GM19193 (cell line): ENCODE data around the gene C17orf50.

Experiments used
- POLR2A ChIP-seq: IDR thresholded peaks from 4 replicates; pipeline ENCODE4 v1.6.1; 2011; ENCODE audit not compliant: insufficient read depth, insufficient read length; ENCODE audit errors: extremely low read depth

Gene C17orf50

DNA sequence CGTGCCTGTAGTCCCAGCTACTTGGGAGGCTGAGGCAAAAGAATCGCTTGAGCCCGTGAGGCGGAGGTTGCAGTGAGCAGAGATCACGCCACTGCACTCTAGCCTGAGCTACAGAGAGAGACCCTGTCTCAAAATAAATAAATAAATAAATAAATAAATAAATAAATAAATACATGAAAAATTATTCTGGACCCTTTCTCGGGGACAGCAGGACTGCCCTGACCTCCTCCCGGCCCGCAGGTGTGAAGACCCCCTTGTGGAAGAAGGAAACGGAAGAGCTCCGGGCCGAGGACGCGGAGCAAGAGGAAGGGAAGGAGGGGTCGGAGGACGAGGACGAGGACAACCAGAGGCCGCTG is 3.1 kb downstream of the C17orf50 start:
- no peak for TF ChIP-seq POLR2A

DNA sequence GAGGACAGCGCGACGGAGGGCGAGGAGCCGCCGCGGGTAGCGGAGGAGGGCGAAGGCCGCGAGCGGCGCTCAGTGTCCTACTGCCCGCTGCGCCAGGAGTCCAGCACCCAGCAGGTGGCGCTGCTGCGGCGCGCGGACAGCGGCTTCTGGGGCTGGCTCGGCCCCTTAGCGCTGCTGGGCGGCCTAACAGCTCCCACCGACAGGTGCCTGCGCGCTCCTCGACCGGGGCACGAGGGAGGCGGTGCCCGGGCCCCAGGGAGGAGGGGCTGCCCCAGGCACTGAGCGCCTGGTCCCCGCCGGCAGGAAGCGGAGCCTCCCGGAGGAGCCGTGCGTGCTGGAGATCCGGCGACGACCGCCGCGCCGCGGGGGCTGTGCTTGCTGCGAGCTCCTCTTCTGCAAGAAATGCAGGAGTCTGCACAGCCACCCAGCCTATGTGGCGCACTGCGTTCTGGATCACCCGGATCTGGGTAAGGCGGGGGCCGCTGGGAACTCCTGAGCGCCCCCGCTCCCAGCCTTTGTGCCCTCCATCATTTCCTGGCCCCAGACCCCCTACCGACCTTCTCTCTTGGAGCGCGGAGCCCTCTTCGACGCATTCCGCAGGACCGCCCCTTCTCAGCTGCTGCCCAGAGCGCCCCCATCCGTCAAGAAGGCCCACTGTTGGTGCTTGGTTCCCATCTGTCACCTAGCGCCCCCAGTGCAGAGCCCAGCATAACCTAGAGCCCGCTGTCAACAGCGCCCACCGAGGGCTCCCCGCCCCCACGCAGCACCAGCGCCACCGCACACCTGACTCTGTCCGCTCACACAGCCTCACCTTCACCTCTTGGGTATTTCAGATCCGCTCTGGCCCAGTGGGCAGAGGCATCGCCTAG is 3.7 kb downstream of the C17orf50 start:
- no peak for TF ChIP-seq POLR2A

DNA sequence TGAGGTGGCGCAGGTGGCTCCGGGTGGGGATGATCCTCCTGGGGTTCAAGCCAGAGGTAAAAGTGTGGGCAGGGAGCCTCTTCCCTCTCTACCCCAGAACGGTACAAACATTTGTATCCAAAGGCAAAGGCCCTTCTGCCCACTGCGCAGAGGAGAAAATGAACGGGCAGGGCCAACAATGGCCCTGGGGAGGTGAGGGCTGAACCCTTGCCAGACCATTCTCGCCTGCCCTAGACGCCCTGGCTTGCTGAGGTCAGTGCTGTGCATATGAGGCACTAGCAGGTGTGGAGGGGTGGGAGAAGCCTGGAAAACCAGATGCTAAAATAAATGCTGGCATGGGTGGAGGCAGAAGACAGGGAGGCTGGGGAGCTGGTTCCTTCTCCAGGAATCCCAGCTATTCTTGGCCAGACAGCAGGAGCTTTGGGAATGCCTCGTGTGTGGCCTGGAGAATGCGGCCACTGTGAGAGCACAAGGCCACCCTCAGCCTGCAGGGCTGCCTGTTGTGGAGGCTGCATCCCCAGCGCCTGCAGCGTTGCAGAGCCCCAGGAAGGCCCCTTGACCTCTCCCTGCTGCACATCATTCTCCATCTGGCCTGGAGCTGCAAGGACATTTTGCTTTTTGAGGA is 4.5 kb downstream of the C17orf50 start:
- no peak for TF ChIP-seq POLR2A

DNA sequence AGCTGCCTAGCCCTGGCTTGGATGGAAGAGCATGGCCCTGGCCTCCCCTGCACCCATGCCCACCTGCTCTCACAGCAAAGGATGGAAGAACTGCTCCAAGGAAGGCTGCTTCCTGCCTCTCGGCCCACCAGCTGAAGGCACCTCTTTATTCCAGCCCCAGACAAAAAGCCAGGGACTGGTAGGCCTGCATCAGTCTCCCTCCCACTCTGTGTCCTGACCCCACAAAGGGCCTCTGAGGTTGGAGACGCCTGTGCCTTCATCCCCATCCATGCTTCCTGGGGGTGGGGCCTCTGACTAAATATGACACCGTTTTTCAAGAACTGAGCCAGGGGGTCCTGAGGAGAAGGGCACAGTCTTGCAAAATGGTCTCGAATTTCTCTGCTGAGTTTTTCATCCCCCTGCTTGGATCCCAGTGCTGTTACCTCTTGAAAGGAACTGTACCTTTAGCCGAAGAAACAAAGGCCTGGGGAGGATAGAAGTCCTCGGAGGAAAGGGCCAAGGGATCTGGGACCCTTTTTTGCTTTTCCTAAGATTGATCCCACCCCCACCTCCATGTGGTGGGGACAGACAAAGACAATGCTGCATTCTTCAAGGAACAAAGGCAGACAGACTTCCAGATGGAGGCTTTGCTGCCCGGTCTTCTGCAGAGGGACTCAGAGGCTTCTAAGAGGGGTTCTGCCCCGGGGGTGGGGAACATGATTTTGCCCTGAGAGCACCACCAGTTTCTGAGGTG is 5.2 kb downstream of the C17orf50 start:
- TF ChIP-seq POLR2A = no peak

DNA sequence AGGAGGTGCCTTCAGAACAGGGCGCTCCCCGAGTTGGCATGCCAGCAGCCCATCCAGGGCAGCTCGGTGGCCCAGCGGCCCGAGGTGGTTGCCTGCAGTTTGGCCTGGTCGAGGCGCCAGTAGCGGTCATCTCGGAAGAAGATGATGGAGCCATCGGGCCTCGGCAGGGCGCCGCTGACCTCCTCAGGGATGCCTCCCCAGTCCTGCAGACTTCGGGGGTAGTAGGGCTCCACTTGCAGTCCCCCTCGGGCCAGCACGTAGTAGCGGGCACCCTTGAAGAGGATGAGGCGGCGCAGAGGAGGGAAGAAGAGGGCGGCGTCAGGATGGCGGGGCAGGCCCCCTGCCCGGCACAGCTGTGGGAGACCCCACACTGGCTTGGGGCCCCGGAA is 5.8 kb downstream of the C17orf50 start:
- TF ChIP-seq POLR2A = no peak

DNA sequence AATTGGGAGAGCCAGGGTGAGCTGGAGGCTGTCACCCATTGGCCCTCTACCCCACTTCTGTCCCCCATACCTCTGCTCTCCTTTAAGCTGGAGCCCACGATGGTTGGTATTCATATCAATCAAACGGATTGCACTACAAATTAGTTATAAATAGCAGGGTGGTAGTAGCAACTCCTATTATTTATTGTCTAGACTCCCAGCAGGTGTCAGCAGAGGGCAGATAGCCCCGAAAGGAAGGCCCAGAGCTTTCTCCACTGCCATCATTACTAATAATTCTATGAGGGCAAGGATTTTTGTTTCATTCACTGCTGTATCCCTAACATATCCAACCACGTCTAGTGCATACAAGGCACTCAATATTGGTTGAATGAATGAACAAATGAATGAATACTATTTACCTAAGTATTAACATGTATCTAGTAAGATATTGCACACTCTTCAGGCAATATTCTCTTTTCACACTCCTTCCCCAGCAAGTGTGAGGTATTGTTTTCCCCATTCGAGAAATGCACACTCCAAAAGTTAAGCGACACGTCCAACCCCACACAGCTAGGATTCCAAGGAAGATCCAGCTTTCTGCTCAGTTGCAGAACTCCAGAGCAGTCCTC is 6.3 kb downstream of the C17orf50 start:
- no peak for TF ChIP-seq POLR2A

DNA sequence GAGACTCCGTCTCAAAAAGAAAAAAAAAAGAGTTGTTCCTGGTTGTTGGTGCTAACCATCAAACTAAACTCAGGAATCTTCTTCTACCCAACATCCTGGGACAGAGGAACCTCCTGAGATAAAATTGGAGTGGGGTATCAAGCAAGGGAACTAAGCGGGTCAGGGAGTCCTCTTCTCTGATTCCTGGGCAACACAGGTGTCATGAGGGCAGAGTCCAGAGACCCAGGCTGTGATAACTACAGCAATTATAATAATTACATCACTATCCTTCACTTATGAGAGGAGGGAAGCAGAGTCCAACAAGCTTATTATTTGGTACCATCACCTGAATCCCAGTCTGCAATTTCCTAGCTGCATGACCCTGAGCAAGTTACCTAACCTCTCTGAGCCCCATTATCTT is 8.1 kb downstream of the C17orf50 start:
- no peak for TF ChIP-seq POLR2A

DNA sequence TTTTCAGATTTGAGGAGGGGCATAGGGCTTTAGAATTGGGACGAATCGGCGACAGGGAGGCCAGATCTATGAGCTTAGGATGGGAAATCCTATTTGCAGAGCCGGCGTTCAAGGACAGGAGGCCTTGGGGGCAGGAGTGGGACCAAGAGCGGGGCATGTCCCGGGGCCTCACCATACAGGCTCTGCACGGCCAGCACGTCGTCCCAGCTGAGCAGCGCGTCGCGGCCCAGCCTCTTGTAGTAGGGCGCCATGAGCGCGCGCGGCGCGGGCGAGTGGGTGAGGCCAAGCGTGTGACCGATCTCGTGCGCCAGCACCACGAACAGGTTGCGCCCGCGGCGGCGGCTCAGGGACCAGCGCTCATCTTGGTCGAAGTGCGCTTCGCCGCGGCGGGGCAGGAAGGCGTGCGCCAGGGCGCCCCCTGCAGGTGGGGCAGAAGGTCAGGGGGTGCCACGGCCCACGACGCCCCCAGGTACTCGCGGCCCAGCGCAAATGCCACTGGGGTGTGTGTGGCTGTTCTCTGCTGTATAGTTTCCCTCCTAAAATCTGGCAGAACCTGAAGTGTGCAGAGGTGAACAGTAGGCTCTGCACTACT is 9.3 kb downstream of the C17orf50 start:
- TF ChIP-seq POLR2A = no peak

DNA sequence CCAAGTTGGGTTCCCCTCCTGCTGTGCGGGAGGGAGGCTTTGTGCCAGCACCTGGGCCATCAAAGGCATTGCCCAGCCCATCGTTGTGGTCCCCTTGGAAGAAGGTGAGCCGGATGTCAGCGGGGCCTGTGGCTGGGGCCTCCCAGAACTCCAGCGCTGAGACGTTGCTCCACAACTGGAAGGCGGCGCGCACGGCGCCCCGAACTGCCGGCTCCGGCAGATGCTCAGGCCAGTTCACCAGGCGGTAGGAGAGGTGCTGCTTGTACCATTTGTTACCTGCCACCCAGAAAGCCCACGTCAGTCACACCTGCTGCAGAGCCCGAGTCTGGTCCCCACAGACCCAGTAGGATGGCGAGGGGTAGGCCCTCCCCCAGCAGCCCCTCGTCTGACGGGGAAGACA is 12.4 kb downstream of the C17orf50 start:
- no peak for TF ChIP-seq POLR2A

DNA sequence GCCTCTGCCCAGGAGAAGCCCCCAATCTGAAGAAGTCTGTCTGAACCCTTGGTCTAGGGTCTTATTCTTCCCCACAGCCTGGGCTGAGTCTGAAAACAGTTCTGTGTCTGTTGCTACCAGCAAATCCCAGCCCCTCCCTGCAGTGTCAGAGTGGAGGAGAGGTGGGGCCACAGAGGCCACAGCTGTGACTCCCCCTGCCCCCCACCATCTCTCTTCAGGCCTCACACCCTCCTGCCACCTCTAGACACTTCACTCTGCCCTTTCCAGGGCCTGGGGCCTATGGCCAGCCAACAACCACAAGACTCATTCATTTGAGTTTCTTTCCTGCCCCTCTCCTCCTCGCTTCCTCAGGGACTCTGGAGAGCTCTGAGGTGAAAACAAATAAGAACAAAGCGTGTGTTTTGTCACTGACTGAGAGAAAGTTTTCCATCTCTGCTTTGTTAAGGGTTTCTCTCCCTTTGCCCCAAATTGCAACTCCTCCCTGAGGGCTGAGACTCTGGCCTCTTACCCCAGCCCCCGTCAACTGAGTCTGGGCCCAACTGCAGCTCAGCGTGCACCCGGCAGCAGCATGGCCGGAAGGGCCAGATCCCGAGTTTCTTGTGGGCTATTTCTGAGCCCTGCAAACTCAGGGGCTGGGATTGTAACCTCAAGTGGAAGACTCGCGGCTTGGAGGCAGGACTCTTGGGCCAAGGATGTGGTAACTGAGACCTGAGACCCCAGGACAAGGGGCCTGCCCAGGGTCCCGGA is 13.2 kb downstream of the C17orf50 start:
- TF ChIP-seq POLR2A = no peak

DNA sequence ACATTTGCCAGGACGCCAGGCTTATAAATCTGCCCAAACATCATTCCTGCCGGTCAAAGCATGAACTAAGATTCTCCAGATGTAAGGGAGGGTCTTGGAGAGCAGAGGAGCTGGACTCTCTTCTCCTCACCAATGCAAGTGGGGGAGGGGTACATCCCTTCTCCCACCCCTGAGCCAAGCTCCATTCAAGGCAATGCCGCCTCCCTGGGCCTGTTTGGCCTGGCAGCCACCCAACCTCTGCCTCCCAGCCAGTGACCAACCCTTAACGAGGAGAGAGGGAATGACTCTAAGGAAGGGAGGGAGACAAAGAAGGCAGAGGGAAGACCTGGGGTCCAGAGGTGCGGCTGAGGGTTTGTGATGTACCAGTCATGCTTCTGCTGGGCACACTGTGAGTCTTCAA is 13.8 kb downstream of the C17orf50 start:
- no peak for TF ChIP-seq POLR2A

DNA sequence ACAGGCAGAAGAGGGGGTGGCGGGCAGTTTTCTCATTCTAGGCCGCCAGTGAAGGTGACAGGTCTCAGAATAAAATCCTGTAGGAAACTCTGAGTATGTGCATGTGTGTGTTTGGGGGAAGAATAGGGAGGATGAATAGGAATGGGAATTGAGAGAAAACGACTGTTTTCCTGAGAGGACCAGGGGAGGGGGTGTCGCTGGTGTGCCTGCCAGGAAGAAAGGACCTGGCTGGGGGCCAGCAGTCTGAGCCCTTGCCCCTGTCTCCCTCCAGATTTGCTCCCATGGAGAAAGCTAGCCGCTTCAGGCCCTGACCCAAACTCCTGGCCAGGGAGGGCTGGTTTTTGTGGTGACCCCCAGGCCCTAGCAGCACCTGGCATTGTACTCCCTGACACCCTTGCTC is 14.4 kb downstream of the C17orf50 start:
- TF ChIP-seq POLR2A = no peak

DNA sequence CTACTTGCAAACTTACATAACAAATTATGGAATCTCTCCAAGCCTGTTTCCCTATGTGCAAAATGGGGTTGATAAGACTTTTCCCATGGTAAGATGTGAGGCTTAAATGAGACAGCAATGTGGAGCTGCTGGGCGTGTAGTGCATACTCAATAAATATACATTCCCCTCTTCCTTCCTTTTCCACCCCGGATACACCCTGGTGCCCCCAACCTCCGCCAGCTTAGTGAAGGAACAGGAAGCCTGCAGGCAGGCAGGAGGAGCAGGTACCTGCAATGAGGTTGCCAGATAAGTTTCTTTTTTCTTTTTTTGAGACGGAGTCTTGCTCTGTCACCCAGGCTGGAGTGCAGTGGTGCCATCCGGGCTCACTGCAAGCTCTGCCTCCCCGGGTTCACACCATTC is 14.9 kb downstream of the C17orf50 start:
- no peak for TF ChIP-seq POLR2A

DNA sequence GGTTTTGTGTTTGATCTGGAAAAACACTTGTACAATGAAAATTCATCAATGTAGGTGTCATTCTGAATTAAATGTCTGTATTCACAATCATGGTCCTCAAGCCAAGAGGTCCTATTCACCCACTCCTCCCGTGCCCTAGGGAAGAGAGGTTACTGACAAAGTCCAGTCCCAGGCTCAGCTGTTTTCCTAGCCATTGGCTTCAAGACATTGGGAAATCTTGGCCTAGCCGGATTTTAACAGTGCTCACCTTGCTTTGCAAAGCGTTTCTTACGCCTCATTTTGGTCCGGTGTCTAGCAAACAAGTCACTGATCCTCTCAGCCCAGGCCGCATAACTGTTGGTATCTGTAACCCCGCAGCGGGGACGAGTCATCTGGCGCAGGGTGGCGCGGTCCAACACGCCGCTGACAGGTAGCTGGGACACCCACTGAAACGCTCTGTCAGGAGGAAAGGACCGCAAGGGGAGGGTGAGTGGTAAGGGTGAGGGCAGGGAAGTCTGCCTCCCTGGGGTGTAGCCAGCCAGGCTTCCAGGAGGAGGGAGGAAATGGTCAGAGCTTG is 18.0 kb downstream of the C17orf50 start:
- TF ChIP-seq POLR2A = no peak

DNA sequence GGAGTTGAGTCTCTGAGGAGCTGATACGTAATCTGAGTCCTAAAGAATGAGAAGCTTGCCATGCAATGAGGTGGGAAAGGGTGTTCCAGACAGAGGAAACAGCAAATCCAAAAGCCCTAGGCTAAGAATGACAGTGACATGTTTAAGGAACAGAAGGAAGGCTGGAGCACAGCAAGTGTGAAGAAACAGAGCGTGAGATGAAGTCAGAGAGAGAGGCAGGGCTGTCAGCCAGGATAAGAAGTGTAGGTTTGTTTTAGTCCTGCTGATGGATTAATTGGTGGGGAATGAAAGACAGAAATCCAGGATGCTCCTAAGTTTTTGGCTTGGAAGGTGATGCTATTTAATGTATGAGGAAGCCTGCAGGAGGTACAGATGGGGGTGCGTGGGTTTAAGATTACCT is 20.3 kb downstream of the C17orf50 start:
- no peak for TF ChIP-seq POLR2A

DNA sequence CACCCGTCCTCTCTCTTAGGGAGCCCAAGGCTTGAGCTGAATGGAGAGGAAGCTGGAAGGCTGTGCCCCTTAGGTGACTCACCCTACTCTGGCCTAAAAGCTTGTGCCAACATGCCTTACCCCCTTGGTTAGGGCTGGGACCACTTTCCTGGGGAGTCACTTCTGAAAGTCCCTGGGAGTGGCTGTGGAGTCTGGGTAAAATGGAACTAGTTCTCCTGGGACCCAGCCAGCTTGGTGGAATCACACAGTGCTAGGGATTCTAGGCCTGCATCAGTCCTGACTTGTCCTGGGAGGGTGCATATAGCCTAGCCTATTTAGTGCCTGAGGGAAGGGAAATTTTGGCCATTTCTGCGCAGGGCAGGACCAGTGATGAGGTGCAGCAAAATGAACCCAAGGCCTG is 24.2 kb downstream of the C17orf50 start:
- no peak for TF ChIP-seq POLR2A
